Astrocyte (in vitro differentiated cells and primary cell): ENCODE data around the gene FLT3LG. TPM values are rescaled to one million over a fixed set of nuclear protein-coding genes. Genes with fewer than 3 reads are reported as not detected.

Source experiments
- DNase-seq: peaks from one replicate; pipeline ENCODE4 v3.0.0-alpha.2; 2010; ENCODE audit warnings: low read depth
- FAIRE-seq: peaks from 2 replicates; lab custom pipeline; 2011; peaks lifted over from hg19 to GRCh38; lab: Jason Lieb, UNC
- H2AFZ ChIP-seq: 2 replicates; pipeline ENCODE4 v1.6.0; 2012; ENCODE audit warnings: low read depth, low read length, inconsistent platforms
- H3K27ac ChIP-seq: 2 replicates; pipeline ENCODE4 v1.5.1; 2011; ENCODE audit warnings: low read depth, low read length, inconsistent platforms
- H3K27me3 ChIP-seq: 2 replicates; pipeline ENCODE4 v1.6.0; 2011; ENCODE audit warnings: low read length, inconsistent platforms; ENCODE audit not compliant: insufficient read depth
- H3K36me3 ChIP-seq: 2 replicates; pipeline ENCODE4 v1.5.1; 2011; ENCODE audit warnings: low read length, inconsistent platforms; ENCODE audit not compliant: insufficient read depth
- H3K4me1 ChIP-seq: 2 replicates; pipeline ENCODE4 v1.5.1; 2011; ENCODE audit warnings: low read length, inconsistent platforms; ENCODE audit not compliant: insufficient read depth
- H3K4me2 ChIP-seq: 2 replicates; pipeline ENCODE4 v1.6.0; 2012; ENCODE audit warnings: low read length, inconsistent platforms
- H3K4me3 ChIP-seq: 2 replicates; pipeline ENCODE4 v1.5.1; 2011; ENCODE audit warnings: low read depth, mild to moderate bottlenecking, low read length, inconsistent platforms; ENCODE audit not compliant: insufficient read depth
- H3K79me2 ChIP-seq: 2 replicates; pipeline ENCODE4 v1.6.0; 2012; ENCODE audit warnings: mild to moderate bottlenecking, low read length, inconsistent platforms; ENCODE audit not compliant: insufficient read depth
- H3K9ac ChIP-seq: 2 replicates; pipeline ENCODE4 v1.6.0; 2012; ENCODE audit warnings: mild to moderate bottlenecking, low read length, inconsistent platforms
- H3K9me3 ChIP-seq: 2 replicates; pipeline ENCODE4 v1.5.1; 2012; ENCODE audit warnings: low read depth, mild to moderate bottlenecking, low read length, inconsistent platforms; ENCODE audit not compliant: insufficient read depth
- H4K20me1 ChIP-seq: 2 replicates; pipeline ENCODE4 v1.6.0; 2012; ENCODE audit warnings: low read length, inconsistent platforms; ENCODE audit not compliant: insufficient read depth
- H3K27ac Mint-ChIP-seq: one replicate; pipeline ENCODE4 v1.8.0; 2021; ENCODE audit warnings: mild to moderate bottlenecking, mixed read lengths; ENCODE audit not compliant: unreplicated experiment
- H3K27me3 Mint-ChIP-seq: one replicate; pipeline ENCODE4 v1.8.0; 2021; ENCODE audit warnings: low read depth, mixed read lengths; ENCODE audit not compliant: unreplicated experiment
- H3K36me3 Mint-ChIP-seq: one replicate; pipeline ENCODE4 v1.8.0; 2021; ENCODE audit warnings: low read depth, mixed read lengths; ENCODE audit not compliant: unreplicated experiment
- H3K4me1 Mint-ChIP-seq: one replicate; pipeline ENCODE4 v1.8.0; 2021; ENCODE audit warnings: low read depth, mixed read lengths; ENCODE audit not compliant: unreplicated experiment
- H3K4me3 Mint-ChIP-seq: one replicate; pipeline ENCODE4 v1.8.0; 2021; ENCODE audit warnings: mild to moderate bottlenecking, moderate library complexity, mixed read lengths; ENCODE audit not compliant: unreplicated experiment
- H3K9me3 Mint-ChIP-seq: one replicate; pipeline ENCODE4 v1.8.0; 2021; ENCODE audit warnings: mild to moderate bottlenecking, mixed read lengths; ENCODE audit not compliant: unreplicated experiment
- EZH2 ChIP-seq: IDR thresholded peaks from 2 replicates; pipeline ENCODE4 v1.6.1; 2012; ENCODE audit warnings: mild to moderate bottlenecking, low read length, inconsistent platforms; ENCODE audit not compliant: insufficient read depth
- total RNA-seq: library from RNA; stranded (reverse); gene quantifications from 2 replicates; pipeline ENCODE4 v1.2.1, GENCODE V29; 2021
- TF ChIP-seq, protein P1 (sequence below): IDR thresholded peaks from 2 replicates; pipeline ENCODE4 v1.5.1; 2011; ENCODE audit warnings: low read depth, mild to moderate bottlenecking, inconsistent platforms, low read length, moderate library complexity; ENCODE audit not compliant: insufficient read depth

FLT3LG gene
- total RNA-seq, 1 donor from 2014 or later: not detected

DNA sequence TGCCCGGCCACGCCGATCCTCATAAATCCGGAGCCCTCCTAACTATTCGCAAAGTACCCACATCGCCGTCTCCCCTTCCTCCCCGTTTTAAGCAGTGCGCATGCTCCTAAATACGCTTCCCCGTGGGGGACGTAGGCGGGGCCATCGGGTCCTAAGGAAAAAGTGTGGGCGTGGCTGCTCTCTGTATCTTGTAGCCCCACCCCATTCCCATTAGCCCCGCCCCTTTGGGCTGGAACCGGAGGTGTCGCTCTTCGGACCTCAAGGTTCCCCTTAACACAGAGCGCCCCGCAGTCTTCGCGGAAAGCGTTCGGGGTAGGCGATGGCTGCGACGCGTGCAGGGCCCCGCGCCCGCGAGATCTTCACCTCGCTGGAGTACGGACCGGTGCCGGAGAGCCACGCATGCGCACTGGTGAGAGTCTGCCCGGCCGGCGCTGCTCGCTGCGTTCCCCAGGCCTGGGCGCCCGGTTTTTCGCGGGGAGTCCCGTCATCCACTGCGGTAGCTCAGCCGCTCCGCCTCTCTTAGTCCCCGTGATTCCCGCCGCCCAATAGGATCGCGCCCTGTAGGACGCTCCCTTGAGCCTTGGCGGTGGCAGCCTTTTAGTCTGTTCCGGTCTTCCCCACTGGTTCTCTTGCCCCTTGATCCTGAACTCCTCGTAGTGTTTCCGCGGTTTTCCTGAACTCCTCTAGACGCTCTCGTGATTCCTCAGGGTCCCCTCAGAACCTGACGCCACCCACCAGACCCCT lies 20.8 kb upstream of the FLT3LG start, which contains the start of gene ALDH16A1:
Gene ALDH16A1 (plus strand): TSS at position 213 of the 744 bp plus-strand sequence. CDS start 107 bp downstream, at position 320.
- DNase-seq: peak; percentile 89
- TF ChIP-seq, protein P1, sequence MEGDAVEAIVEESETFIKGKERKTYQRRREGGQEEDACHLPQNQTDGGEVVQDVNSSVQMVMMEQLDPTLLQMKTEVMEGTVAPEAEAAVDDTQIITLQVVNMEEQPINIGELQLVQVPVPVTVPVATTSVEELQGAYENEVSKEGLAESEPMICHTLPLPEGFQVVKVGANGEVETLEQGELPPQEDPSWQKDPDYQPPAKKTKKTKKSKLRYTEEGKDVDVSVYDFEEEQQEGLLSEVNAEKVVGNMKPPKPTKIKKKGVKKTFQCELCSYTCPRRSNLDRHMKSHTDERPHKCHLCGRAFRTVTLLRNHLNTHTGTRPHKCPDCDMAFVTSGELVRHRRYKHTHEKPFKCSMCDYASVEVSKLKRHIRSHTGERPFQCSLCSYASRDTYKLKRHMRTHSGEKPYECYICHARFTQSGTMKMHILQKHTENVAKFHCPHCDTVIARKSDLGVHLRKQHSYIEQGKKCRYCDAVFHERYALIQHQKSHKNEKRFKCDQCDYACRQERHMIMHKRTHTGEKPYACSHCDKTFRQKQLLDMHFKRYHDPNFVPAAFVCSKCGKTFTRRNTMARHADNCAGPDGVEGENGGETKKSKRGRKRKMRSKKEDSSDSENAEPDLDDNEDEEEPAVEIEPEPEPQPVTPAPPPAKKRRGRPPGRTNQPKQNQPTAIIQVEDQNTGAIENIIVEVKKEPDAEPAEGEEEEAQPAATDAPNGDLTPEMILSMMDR: no peak
- TF ChIP-seq EZH2: no peak
- no peaks in the 10 kb centered on the region for H3K27me3 ChIP-seq
- H3K4me1 ChIP-seq: peaks cover 8% of the 10 kb centered on the region
- H3K4me2 ChIP-seq: peak within 1 kb of the TSS; percentile 98
- H4K20me1 ChIP-seq: peaks cover 4% of the 10 kb centered on the region
- Mint-ChIP-seq H3K4me3 (peak within 1 kb of the TSS; percentile 98), H3K4me1 (peaks cover 5% of the 10 kb centered on the region), H3K9me3 (no peaks in the 10 kb centered on the region), H3K27me3 (no peaks in the 10 kb centered on the region), H3K27ac (peak within 1 kb of the TSS; percentile 100), H3K36me3 (peaks cover 11% of the 10 kb centered on the region)
- no peaks in the 10 kb centered on the region for H3K9me3 ChIP-seq
- H3K36me3 ChIP-seq: no peaks in the 10 kb centered on the region
- H3K27ac ChIP-seq: peak within 1 kb of the TSS; percentile 91
- H3K4me3 ChIP-seq: peak within 1 kb of the TSS; percentile 96
- peak within 1 kb of the TSS; percentile 94 for H3K9ac ChIP-seq
- H2AFZ ChIP-seq: peak within 1 kb of the TSS; percentile 73
- H3K79me2 ChIP-seq: peaks cover 13% of the 10 kb centered on the region
- no peak for FAIRE-seq

DNA sequence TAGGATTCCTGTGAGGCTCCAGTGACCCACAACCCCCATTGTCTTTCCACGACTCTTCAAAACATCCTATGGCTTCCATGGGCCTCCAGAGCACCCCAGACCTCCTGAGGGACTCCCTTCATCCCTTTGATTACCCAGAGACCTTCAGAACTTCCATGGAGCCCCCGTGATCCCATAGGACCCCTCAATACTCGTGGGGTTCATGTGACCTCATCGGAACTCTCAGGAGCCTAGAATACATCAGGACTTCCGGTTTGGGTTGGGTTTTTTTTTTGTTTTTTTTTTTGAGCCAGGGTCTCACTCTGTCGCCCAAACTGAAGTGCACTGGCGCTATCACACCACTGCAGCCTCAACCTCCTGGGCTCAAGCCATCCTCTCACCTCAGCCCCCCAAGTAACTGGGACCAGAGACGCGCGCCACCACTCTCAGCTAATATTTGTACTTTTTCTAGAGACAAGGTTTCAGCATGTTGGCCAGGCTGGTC lies 20.2 kb upstream of the FLT3LG start:
- H3K27ac ChIP-seq: peak overlapping the region; percentile 91
- H3K9ac ChIP-seq: peak overlapping the region; percentile 94
- TF ChIP-seq EZH2: no peak
- TF ChIP-seq, protein P1: no peak
- H2AFZ ChIP-seq: peak overlapping the region; percentile 73
- Mint-ChIP-seq H3K4me1 (peaks cover 5% of the 10 kb centered on the region), H3K36me3 (peaks cover 7% of the 10 kb centered on the region), H3K27ac (peak overlapping the region; percentile 100), H3K27me3 (no peaks in the 10 kb centered on the region), H3K4me3 (peak overlapping the region; percentile 98), H3K9me3 (no peaks in the 10 kb centered on the region)
- H4K20me1 ChIP-seq: no peaks in the 10 kb centered on the region
- peaks cover 8% of the 10 kb centered on the region for H3K4me1 ChIP-seq
- DNase-seq: no peak
- no peaks in the 10 kb centered on the region for H3K9me3 ChIP-seq
- no peaks in the 10 kb centered on the region for H3K27me3 ChIP-seq
- peak overlapping the region; percentile 96 for H3K4me2 ChIP-seq
- peak overlapping the region; percentile 81 for H3K4me3 ChIP-seq
- H3K79me2 ChIP-seq: peaks cover 13% of the 10 kb centered on the region
- no peak for FAIRE-seq
- no peaks in the 10 kb centered on the region for H3K36me3 ChIP-seq

DNA sequence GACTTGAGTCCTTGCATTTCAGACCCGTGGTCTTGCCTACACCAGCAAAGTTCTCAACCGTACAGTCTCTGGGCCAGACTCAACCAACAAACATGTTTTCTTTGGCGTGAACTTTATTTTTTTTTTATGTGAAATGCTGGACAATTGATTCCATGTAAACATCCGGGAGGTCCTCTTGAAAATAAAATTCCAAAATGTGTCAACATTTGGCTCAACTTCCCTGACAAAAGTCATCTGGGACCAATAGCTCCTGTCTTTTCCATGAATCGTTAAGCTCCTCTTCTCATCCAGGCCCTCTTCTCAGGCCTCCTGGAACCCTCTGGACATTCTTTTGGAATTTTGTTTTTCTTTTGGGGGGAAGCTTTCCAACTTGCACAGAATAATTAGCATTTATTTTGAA lies 18.2 kb upstream of the FLT3LG start:
- Mint-ChIP-seq H3K27me3 (no peaks in the 10 kb centered on the region), H3K27ac (no peak overlapping the region), H3K36me3 (no peaks in the 10 kb centered on the region), H3K4me1 (no peaks in the 10 kb centered on the region), H3K9me3 (no peaks in the 10 kb centered on the region), H3K4me3 (peak overlapping the region; percentile 22)
- TF ChIP-seq, protein P1: no peak
- no peak for TF ChIP-seq EZH2
- Histone ChIP-seq H3K4me2 (no peak overlapping the region), H3K27me3 (no peaks in the 10 kb centered on the region), H3K36me3 (no peaks in the 10 kb centered on the region), H3K79me2 (peaks cover 4% of the 10 kb centered on the region), H2AFZ (no peak overlapping the region), H3K4me1 (peaks cover 6% of the 10 kb centered on the region), H3K9ac (no peak overlapping the region), H4K20me1 (no peaks in the 10 kb centered on the region), H3K27ac (no peak overlapping the region), H3K4me3 (no peak overlapping the region), H3K9me3 (no peaks in the 10 kb centered on the region)
- FAIRE-seq (no peak), DNase-seq (no peak)
